Muscle of back (tissue), 11 donors: ENCODE measurements around the gene MYO3B. TPM values are rescaled to one million over a fixed set of nuclear protein-coding genes. Genes with fewer than 3 reads are reported as not detected.
"Not testable (repeated sequence)": the region's sequence is repeated elsewhere in the genome, so short reads cannot be mapped to it uniquely, and the experiment has no call there.

Source experiments
- DNase-seq, 3 donors: peaks; one replicate each; pipeline versions ENCODE4 v3.0.0 to v3.0.0-alpha.2; 2013
- polyA plus RNA-seq, 10 donors: library from polyadenylated mRNA; unstranded; fragments of 120-200 nt; gene quantifications; one replicate each; pipeline ENCODE4 v1.2.1, GENCODE V29; 2013; ENCODE audit not compliant: insufficient read length in 10 of 10

MYO3B gene
- polyA plus RNA-seq, 10 donors, result 0.07 to 1.1 (median 0.16) TPM

GRCh38 chr2:170607171-170607570 lies 429.2 kb downstream of the MYO3B start:
- DNase-seq, result no peak

GRCh38 chr2:170610615-170611014 lies 432.7 kb downstream of the MYO3B start:
- no peak for DNase-seq

- DNase-seq, result not testable (repeated sequence)
Measured at GRCh38 chr2:170618948-170619347, 441.0 kb downstream of the MYO3B start.

GRCh38 chr2:170635094-170635493 lies 457.1 kb downstream of the MYO3B start:
- DNase-seq, result not testable (repeated sequence)

- DNase-seq, result no peak
Measured at GRCh38 chr2:170639635-170640034, 461.7 kb downstream of the MYO3B start.

- DNase-seq, result no peak
Measured at GRCh38 chr2:170641961-170642360, 464.0 kb downstream of the MYO3B start.

GRCh38 chr2:170643346-170643745 lies 465.4 kb downstream of the MYO3B start:
- DNase-seq, result no peak

GRCh38 chr2:170647741-170648436 lies 469.9 kb downstream of the MYO3B start:
- DNase-seq, result peak in 1 of 3 donors; percentile 15

- DNase-seq, result no peak
Measured at GRCh38 chr2:170651624-170652325, 473.8 kb downstream of the MYO3B start.

- DNase-seq, result no peak
Measured at GRCh38 chr2:170652637-170653417, 474.9 kb downstream of the MYO3B start.

- no peak for DNase-seq
Measured at GRCh38 chr2:170656669-170657068, 478.7 kb downstream of the MYO3B start.

- DNase-seq, result peak in 2 of 3 donors; percentile 22 to 29
Measured at GRCh38 chr2:170660409-170660808, 482.5 kb downstream of the MYO3B start.

- DNase-seq, result no peak
Measured at GRCh38 chr2:170665743-170666142, 487.8 kb downstream of the MYO3B start.

- no peak for DNase-seq
Measured at GRCh38 chr2:170669909-170670308, 492.0 kb downstream of the MYO3B start.

GRCh38 chr2:170670651-170671050 lies 492.7 kb downstream of the MYO3B start:
- no peak for DNase-seq

- no peak for DNase-seq
Measured at GRCh38 chr2:170671079-170671478, 493.1 kb downstream of the MYO3B start.

- DNase-seq, result not testable (repeated sequence)
Measured at GRCh38 chr2:170674282-170674681, 496.3 kb downstream of the MYO3B start.

GRCh38 chr2:170675701-170676100 lies 497.8 kb downstream of the MYO3B start:
- no peak for DNase-seq

GRCh38 chr2:170679607-170680079 lies 501.7 kb downstream of the MYO3B start:
- DNase-seq, result peak in 1 of 3 donors; percentile 30

GRCh38 chr2:170680172-170680941 lies 502.4 kb downstream of the MYO3B start:
- DNase-seq, result peak in 1 of 3 donors; percentile 23

GRCh38 chr2:170681311-170681710 lies 503.4 kb downstream of the MYO3B start:
- DNase-seq, result no peak

- no peak for DNase-seq
Measured at GRCh38 chr2:170685591-170685990, 507.6 kb downstream of the MYO3B start.
